IPS-18c (cell line): ENCODE results near the gene KRAS.

Experiments
- H3K4me3 ChIP-seq: 2 replicates; pipeline ENCODE4 v1.7.0; 2013; ENCODE audit warnings: low read depth, mild to moderate bottlenecking, low read length, moderate library complexity; ENCODE audit not compliant: insufficient read depth
- H3K9me3 ChIP-seq: one replicate; pipeline ENCODE4 v1.6.1; 2013; ENCODE audit warnings: mild to moderate bottlenecking, low read length, moderate library complexity; ENCODE audit not compliant: control insufficient read depth, insufficient read depth

The KRAS gene

DNA sequence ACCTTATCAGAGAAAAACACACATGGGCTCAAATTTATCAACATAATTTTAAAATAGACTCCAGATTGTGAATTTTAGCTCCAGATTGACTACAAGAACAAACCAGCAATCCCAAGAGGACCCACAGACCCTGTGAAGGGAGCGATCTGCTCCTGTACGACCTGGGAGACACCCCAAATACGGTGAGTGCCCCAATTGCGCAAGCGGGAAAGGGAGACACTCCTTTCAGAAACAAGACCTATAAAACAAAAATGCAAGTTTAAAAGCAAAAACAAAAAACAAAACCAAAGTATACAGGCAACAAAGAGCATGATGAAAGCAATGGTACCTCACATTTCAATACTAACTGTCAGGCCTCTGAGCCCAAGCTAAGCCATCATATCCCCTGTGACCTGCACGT lies 87.9 kb downstream of the KRAS start:
- Histone ChIP-seq H3K4me3 (no peak overlapping the region), H3K9me3 (no peaks in the 10 kb centered on the region)

GRCh38 chr12:25156061-25156460 lies 94.7 kb downstream of the KRAS start:
- H3K4me3 ChIP-seq = no peak overlapping the region
- H3K9me3 ChIP-seq = peaks cover 2% of the 10 kb centered on the region

DNA sequence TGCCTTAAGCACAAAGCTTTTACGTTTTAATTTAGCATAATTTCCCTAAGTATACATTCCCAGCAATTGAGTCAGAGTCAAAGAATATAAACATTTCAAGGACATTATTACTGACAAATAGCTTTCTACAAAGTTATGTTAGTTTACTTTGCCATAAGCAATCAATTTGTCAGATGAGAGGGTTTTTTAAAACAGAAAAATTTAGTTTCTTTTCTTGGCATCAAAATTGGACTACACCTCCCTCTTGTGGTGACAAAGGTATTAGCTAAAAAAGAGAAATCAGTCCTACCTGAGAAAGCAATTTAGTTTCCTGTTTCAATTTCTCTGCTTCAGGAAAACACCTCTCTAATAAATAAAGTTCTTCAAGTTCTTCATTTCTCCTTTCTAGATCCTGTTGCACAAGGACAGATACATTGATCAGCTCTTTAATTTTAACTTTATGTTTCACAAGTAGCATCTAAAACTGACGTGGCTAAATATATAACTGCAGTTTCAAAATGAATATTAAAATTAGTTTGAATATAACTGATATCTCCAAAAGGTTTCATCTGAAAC lies 95.6 kb downstream of the KRAS start:
- Histone ChIP-seq H3K4me3 (no peak overlapping the region), H3K9me3 (peaks cover 2% of the 10 kb centered on the region)
